ENCODE data around the gene TYRP1. TPM values are rescaled to one million over a fixed set of nuclear protein-coding genes. Genes with fewer than 3 reads are reported as not detected.

Gene TYRP1
- polyA plus RNA-seq, 1 donor from 2014 or later, result not detected

- H3K4me3 ChIP-seq (ENCODE audit: low read length), result no peak overlapping the region
- H3K9me2 ChIP-seq (ENCODE audit: insufficient read depth, low read length), result no peaks in the 10 kb centered on the region
- no peak overlapping the region for H2AFZ ChIP-seq (ENCODE audit: low read depth, low read length)
Observed at GRCh38 chr9:12708562-12709298, 15.5 kb downstream of the TYRP1 start.

GRCh38 chr9:12712532-12712931, 19.3 kb downstream of the TYRP1 start:
- no peaks in the 10 kb centered on the region for H3K9me2 ChIP-seq (ENCODE audit: insufficient read depth, low read length)
- H3K27ac ChIP-seq (ENCODE audit: low read length), result no peak overlapping the region
- no peak overlapping the region for H3K9ac ChIP-seq (ENCODE audit: low read length)
- H3K79me2 ChIP-seq (replicated peaks; ENCODE audit: insufficient read depth, low read length), result no peaks in the 10 kb centered on the region
- TF ChIP-seq SMC3 (conservative IDR thresholded peaks at IDR 0.05; ENCODE audit: poor library complexity), result no peak
- TF ChIP-seq TAF1 (IDR thresholded peaks at IDR 0.05; ENCODE audit: low read depth), result no peak
- TF ChIP-seq, protein P1, sequence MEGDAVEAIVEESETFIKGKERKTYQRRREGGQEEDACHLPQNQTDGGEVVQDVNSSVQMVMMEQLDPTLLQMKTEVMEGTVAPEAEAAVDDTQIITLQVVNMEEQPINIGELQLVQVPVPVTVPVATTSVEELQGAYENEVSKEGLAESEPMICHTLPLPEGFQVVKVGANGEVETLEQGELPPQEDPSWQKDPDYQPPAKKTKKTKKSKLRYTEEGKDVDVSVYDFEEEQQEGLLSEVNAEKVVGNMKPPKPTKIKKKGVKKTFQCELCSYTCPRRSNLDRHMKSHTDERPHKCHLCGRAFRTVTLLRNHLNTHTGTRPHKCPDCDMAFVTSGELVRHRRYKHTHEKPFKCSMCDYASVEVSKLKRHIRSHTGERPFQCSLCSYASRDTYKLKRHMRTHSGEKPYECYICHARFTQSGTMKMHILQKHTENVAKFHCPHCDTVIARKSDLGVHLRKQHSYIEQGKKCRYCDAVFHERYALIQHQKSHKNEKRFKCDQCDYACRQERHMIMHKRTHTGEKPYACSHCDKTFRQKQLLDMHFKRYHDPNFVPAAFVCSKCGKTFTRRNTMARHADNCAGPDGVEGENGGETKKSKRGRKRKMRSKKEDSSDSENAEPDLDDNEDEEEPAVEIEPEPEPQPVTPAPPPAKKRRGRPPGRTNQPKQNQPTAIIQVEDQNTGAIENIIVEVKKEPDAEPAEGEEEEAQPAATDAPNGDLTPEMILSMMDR (IDR thresholded peaks at IDR 0.05; ENCODE audit: poor library complexity, severe bottlenecking), result no peak
- TF ChIP-seq REST (IDR thresholded peaks at IDR 0.05; ENCODE audit: borderline replicate concordance), result no peak
- no peak for TF ChIP-seq MXI1 (conservative IDR thresholded peaks at IDR 0.05; ENCODE audit: poor library complexity, severe bottlenecking)
- TF ChIP-seq EZH2 (IDR thresholded peaks at IDR 0.05; ENCODE audit: borderline replicate concordance, insufficient read depth, low read length, poor library complexity, severe bottlenecking), result no peak
- no peaks in the 10 kb centered on the region for H3K27me3 ChIP-seq (ENCODE audit: insufficient read depth, low read depth, low read length)
- H3K4me3 ChIP-seq (ENCODE audit: low read length), result no peak overlapping the region
- H3K36me3 ChIP-seq (ENCODE audit: insufficient read depth, low read length), result no peaks in the 10 kb centered on the region
- H2AFZ ChIP-seq (ENCODE audit: low read depth, low read length), result no peak overlapping the region
- H3F3A ChIP-seq (ENCODE audit: insufficient read depth, low read length, poor library complexity, severe bottlenecking), result no peaks in the 10 kb centered on the region
- H4K20me1 ChIP-seq (ENCODE audit: insufficient read depth), result no peaks in the 10 kb centered on the region
- no peaks in the 10 kb centered on the region for H3K9me3 ChIP-seq (ENCODE audit: low read length)
- no peak overlapping the region for H3K4me2 ChIP-seq (ENCODE audit: low read length)

More at GRCh38 chr9:12708562-12709298, 15.5 kb downstream of the TYRP1 start:
- Histone ChIP-seq H3K79me2 (replicated peaks; ENCODE audit: insufficient read depth, low read length) (no peaks in the 10 kb centered on the region), H3K9me3 (ENCODE audit: low read length) (no peaks in the 10 kb centered on the region), H3K27me3 (ENCODE audit: insufficient read depth, low read depth, low read length) (no peaks in the 10 kb centered on the region), H3K27ac (ENCODE audit: low read length) (no peak overlapping the region), H3K36me3 (ENCODE audit: insufficient read depth, low read length) (no peaks in the 10 kb centered on the region), H3K4me2 (ENCODE audit: low read length) (no peak overlapping the region), H4K20me1 (ENCODE audit: insufficient read depth) (no peaks in the 10 kb centered on the region), H3K9ac (ENCODE audit: low read length) (no peak overlapping the region), H3F3A (ENCODE audit: insufficient read depth, low read length, poor library complexity, severe bottlenecking) (no peaks in the 10 kb centered on the region)
- TF ChIP-seq POLR2AphosphoS5 (IDR thresholded peaks at IDR 0.05) (no peak), TAF1 (IDR thresholded peaks at IDR 0.05; ENCODE audit: low read depth) (no peak)

- no peaks in the 10 kb centered on the region for H3K27me3 ChIP-seq (ENCODE audit: insufficient read depth, low read depth, low read length)
- H2AFZ ChIP-seq (ENCODE audit: low read depth, low read length), result no peak overlapping the region
- H3K9ac ChIP-seq (ENCODE audit: low read length), result no peak overlapping the region
- no peaks in the 10 kb centered on the region for H3K9me3 ChIP-seq (ENCODE audit: low read length)
- H3K9me2 ChIP-seq (ENCODE audit: insufficient read depth, low read length), result no peaks in the 10 kb centered on the region
- no peaks in the 10 kb centered on the region for H4K20me1 ChIP-seq (ENCODE audit: insufficient read depth)
- H3K4me2 ChIP-seq (ENCODE audit: low read length), result no peak overlapping the region
- H3K79me2 ChIP-seq (replicated peaks; ENCODE audit: insufficient read depth, low read length), result no peaks in the 10 kb centered on the region
- H3K4me3 ChIP-seq (ENCODE audit: low read length), result no peak overlapping the region
- no peaks in the 10 kb centered on the region for H3F3A ChIP-seq (ENCODE audit: insufficient read depth, low read length, poor library complexity, severe bottlenecking)
- H3K27ac ChIP-seq (ENCODE audit: low read length), result no peak overlapping the region
- no peak for TF ChIP-seq EP300 (conservative IDR thresholded peaks at IDR 0.05; ENCODE audit: poor library complexity, severe bottlenecking)
- no peak for TF ChIP-seq MXI1 (conservative IDR thresholded peaks at IDR 0.05; ENCODE audit: poor library complexity, severe bottlenecking)
- TF ChIP-seq SMC3 (conservative IDR thresholded peaks at IDR 0.05; ENCODE audit: poor library complexity), result no peak
- TF ChIP-seq EZH2 (IDR thresholded peaks at IDR 0.05; ENCODE audit: borderline replicate concordance, insufficient read depth, low read length, poor library complexity, severe bottlenecking), result no peak
- TF ChIP-seq REST (IDR thresholded peaks at IDR 0.05; ENCODE audit: borderline replicate concordance), result no peak
- no peak for TF ChIP-seq RAD21 (conservative IDR thresholded peaks at IDR 0.05)
- TF ChIP-seq, protein P1 (IDR thresholded peaks at IDR 0.05; ENCODE audit: poor library complexity, severe bottlenecking), result no peak
- TF ChIP-seq POLR2AphosphoS5 (IDR thresholded peaks at IDR 0.05), result no peak
- no peak for TF ChIP-seq TAF1 (IDR thresholded peaks at IDR 0.05; ENCODE audit: low read depth)
- H3K36me3 ChIP-seq (ENCODE audit: insufficient read depth, low read length), result no peaks in the 10 kb centered on the region
Observed at GRCh38 chr9:12715268-12715667, 22.1 kb downstream of the TYRP1 start.
